AML-193 (cell line): Measurements from ENCODE around the gene CXorf49.
"Not testable (repeated sequence)": the region's sequence is repeated elsewhere in the genome, so short reads cannot be mapped to it uniquely, and the experiment has no call there.

Experiments
- DNase-seq, 2 experiments: peaks; one replicate each; lab custom pipeline; 2025; lab: John Stamatoyannopoulos, UW

The CXorf49 gene

GRCh38 chrX:71718185-71718584, at the start of gene CXorf49:
Gene CXorf49 (minus strand): TSS chrX:71718285. CDS start chrX:71718151, 134 bp downstream.
- DNase-seq: not testable (repeated sequence)

GRCh38 chrX:71767134-71767533, 49.0 kb upstream of the CXorf49 start:
- not testable (repeated sequence) for DNase-seq

GRCh38 chrX:71765613-71766012, 47.5 kb upstream of the CXorf49 start:
- not testable (repeated sequence) for DNase-seq

- not testable (repeated sequence) for DNase-seq
Measured at GRCh38 chrX:71764832-71765231, 46.7 kb upstream of the CXorf49 start.

GRCh38 chrX:71763049-71763448, 45.0 kb upstream of the CXorf49 start, which contains the start of gene CXorf49B:
Gene CXorf49B (plus strand): TSS chrX:71763349. CDS start chrX:71763424, 75 bp downstream.
- not testable (repeated sequence) for DNase-seq

- DNase-seq: not testable (repeated sequence)
Measured at GRCh38 chrX:71760688-71761281, 42.7 kb upstream of the CXorf49 start.

GRCh38 chrX:71720289-71720886, 2.3 kb upstream of the CXorf49 start:
- DNase-seq: not testable (repeated sequence)

- DNase-seq: not testable (repeated sequence)
Measured at GRCh38 chrX:71719195-71719594, 1.1 kb upstream of the CXorf49 start.

GRCh38 chrX:71716323-71716722, 1.8 kb downstream of the CXorf49 start:
- DNase-seq: not testable (repeated sequence)

GRCh38 chrX:71715551-71715950, 2.5 kb downstream of the CXorf49 start:
- DNase-seq: not testable (repeated sequence)

- not testable (repeated sequence) for DNase-seq
Measured at GRCh38 chrX:71714064-71714463, 4.0 kb downstream of the CXorf49 start.

- DNase-seq: not testable (repeated sequence)
Measured at GRCh38 chrX:71702853-71703252, 15.2 kb downstream of the CXorf49 start.

GRCh38 chrX:71699023-71699344, 19.1 kb downstream of the CXorf49 start:
- not testable (repeated sequence) for DNase-seq

GRCh38 chrX:71698299-71699022, 19.6 kb downstream of the CXorf49 start:
- DNase-seq: not testable (repeated sequence)

- not testable (repeated sequence) for DNase-seq
Measured at GRCh38 chrX:71697466-71698298, 20.4 kb downstream of the CXorf49 start.

- DNase-seq: not testable (repeated sequence)
Measured at GRCh38 chrX:71696641-71697465, 21.2 kb downstream of the CXorf49 start.

- DNase-seq: no peak
Measured at GRCh38 chrX:71679575-71680207, 38.4 kb downstream of the CXorf49 start.

- not testable (repeated sequence) for DNase-seq
Measured at GRCh38 chrX:71677195-71677594, 40.9 kb downstream of the CXorf49 start.

GRCh38 chrX:71676068-71676795, 41.9 kb downstream of the CXorf49 start:
- not testable (repeated sequence) for DNase-seq

- not testable (repeated sequence) for DNase-seq
Measured at GRCh38 chrX:71675636-71676035, 42.4 kb downstream of the CXorf49 start.
